ENCODE results near the gene TNIK. TPM values are rescaled to one million over a fixed set of nuclear protein-coding genes. Genes with fewer than 3 reads are reported as not detected.

The TNIK gene
- total and polyA plus RNA-seq, 2 of the 4 experiments (the other 2 are of a cell fraction), result 3.4 to 6.3 TPM

- ChIA-PET POLR2A (ENCODE audit: unreplicated experiment) (no interaction called here), CTCF (no interaction called here)
- no peaks in the 10 kb centered on the region for H3K9me1 ChIP-seq (ENCODE audit: insufficient read depth, low read length)
- H3K23ac ChIP-seq (ENCODE audit: low read depth, low read length), result no peak overlapping the region
- peaks cover 7% of the 10 kb centered on the region for H3K4me1 ChIP-seq (ENCODE audit: control insufficient read depth, insufficient read depth, low read length)
- H3K27me3 ChIP-seq (ENCODE audit: control insufficient read depth, insufficient read depth, low read length), result no peaks in the 10 kb centered on the region
- peak; percentile 42 for DNase-seq
- WGBS, 2 experiments (ENCODE audit: extremely low coverage in 2 of 2, insufficient read length in 1 of 2), result no CpG with 5 or more reads among the region's 6 CpGs
- H2BK20ac ChIP-seq (ENCODE audit: low read depth, low read length), result no peak overlapping the region
- no peak overlapping the region for H3K18ac ChIP-seq (ENCODE audit: low read depth, low read length)
- no TSS peak for BruUV-seq (replicated peaks)
- TF ChIP-seq RCOR1 (IDR thresholded peaks at IDR 0.05; ENCODE audit: insufficient replicate concordance, low read length) (no peak), CEBPB (IDR thresholded peaks at IDR 0.05; ENCODE audit: low read depth, low read length) (peak; percentile 19; the same call in 1 of the 2 replicates)
- H3K56ac ChIP-seq (ENCODE audit: extremely low read depth, insufficient read depth, low read length), result no peak overlapping the region
- peak; percentile 24; the same call in 1 of the 2 replicates for ATAC-seq (ENCODE audit: low read depth)
- H4K5ac ChIP-seq (ENCODE audit: low read depth, low read length), result no peak overlapping the region
- no peak overlapping the region for H3K9ac ChIP-seq (ENCODE audit: low read depth, low read length)
- no peak overlapping the region for H3K14ac ChIP-seq (replicated peaks; ENCODE audit: low read depth, low read length)
- H3K9me3 ChIP-seq (ENCODE audit: control insufficient read depth, insufficient read depth, low read length), result no peaks in the 10 kb centered on the region
- no peak overlapping the region for H3K4me2 ChIP-seq (ENCODE audit: low read depth, low read length)
- no peak overlapping the region for H2AFZ ChIP-seq (replicated peaks; ENCODE audit: low read length, poor library complexity)
- H2BK120ac ChIP-seq (ENCODE audit: low read depth, low read length), result no peak overlapping the region
- H2AK9ac ChIP-seq (replicated peaks; ENCODE audit: low read depth, low read length, poor library complexity), result no peak overlapping the region
- peaks cover 0 to 6% of the 10 kb centered on the region in 2 experiments; a peak in 1 of 4 replicates for H3K79me1 ChIP-seq (ENCODE audit: low read depth in 1 of 2, low read length in 2 of 2)
- dilution Hi-C loops (cut with HindIII; ENCODE audit: low sequenced_read_pairs, unreplicated experiment), result no loop called here
- H4K8ac ChIP-seq (ENCODE audit: low read depth in 2 of 2, low read length in 2 of 2), result no peak overlapping the region
- H4K20me1 ChIP-seq (ENCODE audit: insufficient read depth, low read length), result no peaks in the 10 kb centered on the region
- no peak overlapping the region for H3K27ac ChIP-seq (ENCODE audit: insufficient read depth, low read length)
- H2BK15ac ChIP-seq (ENCODE audit: low read depth, low read length), result no peak overlapping the region
- H2AK5ac ChIP-seq (ENCODE audit: low read depth, low read length), result no peak overlapping the region
- H3K36me3 ChIP-seq (ENCODE audit: control insufficient read depth, insufficient read depth, low read length), result no peaks in the 10 kb centered on the region
- no peak overlapping the region for H2BK5ac ChIP-seq (ENCODE audit: low read depth, low read length, poor library complexity, severe bottlenecking)
- H3K4me3 ChIP-seq (ENCODE audit: insufficient read depth, low read depth, low read length), result no peak overlapping the region
- no peak overlapping the region for H3K4ac ChIP-seq (ENCODE audit: low read depth, low read length)
- in situ Hi-C loops (cut with MboI; ENCODE audit: low sequenced_read_pairs), result no loop called here
- no peak overlapping the region for H4K91ac ChIP-seq (ENCODE audit: insufficient read depth, low read depth, low read length)
- intact Hi-C loops (cut with micrococcal nuclease), result no loop called here
These were observed 16.8 kb downstream of the TNIK start for GRCh38 chr3:171443211-171443957.

All from IMR-90 (cell line).